ENCODE data around the gene PROX2. TPM values are rescaled to one million over a fixed set of nuclear protein-coding genes. Genes with fewer than 3 reads are reported as not detected.

The PROX2 gene
- total and polyA plus RNA-seq, 9 of the 15 experiments (the other 6 are each of a cell fraction or from before 2014, with no cell fraction given) = not detected

DNA sequence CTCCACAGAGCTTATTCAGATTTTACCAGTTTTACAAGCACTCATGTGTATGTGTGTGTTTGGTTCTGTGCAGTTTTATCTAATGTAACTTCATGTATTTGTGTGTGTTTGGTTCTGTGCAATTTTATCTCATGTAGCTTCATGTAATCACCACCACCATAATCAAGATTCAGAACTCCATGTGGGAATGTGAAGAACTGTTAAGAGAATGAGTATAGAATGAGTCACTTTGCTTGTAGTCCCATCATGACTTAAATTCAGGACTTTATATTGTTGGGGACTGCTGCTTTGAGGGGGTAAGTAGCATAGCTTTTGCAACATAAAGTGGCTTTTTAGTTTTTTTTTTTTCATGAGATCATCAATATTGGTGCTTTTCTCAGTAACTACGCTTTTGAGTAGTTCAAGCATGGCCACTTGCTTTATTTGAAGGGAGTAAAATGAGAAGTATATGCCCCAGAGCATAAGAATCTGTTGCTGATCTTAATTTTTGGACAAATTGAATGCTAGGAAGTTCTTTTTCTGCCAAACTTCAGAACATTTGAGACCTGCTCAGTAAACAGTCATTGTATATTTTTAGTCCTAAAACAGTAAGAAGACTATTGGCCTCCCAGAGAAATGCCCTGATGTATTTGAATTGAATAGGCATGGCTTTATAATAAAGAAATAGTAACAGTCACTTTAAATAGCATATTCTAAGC is 28.8 kb downstream of the PROX2 start (continued):
- no peak for TF ChIP-seq REST (IDR thresholded peaks at IDR 0.05; ENCODE audit: borderline replicate concordance)
- no peak for TF ChIP-seq REST (CRISPR knock-in tag; IDR thresholded peaks at IDR 0.05; ENCODE audit: low read depth)
- TF ChIP-seq ARNT (IDR thresholded peaks at IDR 0.05) = no peak
- TF ChIP-seq EP300 (IDR thresholded peaks at IDR 0.05; ENCODE audit: low read length) = peak; percentile 33; the same call in 1 of the 2 replicates
